Ovary (tissue), 9 donors: ENCODE data around the gene SNX25. TPM values are rescaled to one million over a fixed set of nuclear protein-coding genes. Genes with fewer than 3 reads are reported as not detected.
"Not testable (repeated sequence)": the region's sequence is repeated elsewhere in the genome, so short reads cannot be mapped to it uniquely, and the experiment has no call there.

ENCODE experiments used
- DNase-seq, 5 donors: peaks; one replicate each; pipeline ENCODE4 v3.0.0-alpha.2; 2019 to 2020
- H3K27ac ChIP-seq, 2 donors: fragments of 200-600 bp; one replicate each; pipeline versions ENCODE4 v1.5.1 to v1.8.0; 2019 to 2022
- H3K27me3 ChIP-seq: fragments of 200-600 bp; one replicate; pipeline ENCODE4 v1.8.0; 2022
- H3K36me3 ChIP-seq: fragments of 200-600 bp; sonication (generic); one replicate; pipeline ENCODE4 v1.5.1; 2019
- H3K4me1 ChIP-seq: one replicate; pipeline ENCODE4 v1.8.1; 2013; ENCODE audit warnings: mild to moderate bottlenecking, moderate library complexity; ENCODE audit not compliant: insufficient read depth
- H3K4me3 ChIP-seq: fragments of 200-600 bp; sonication (generic); one replicate; pipeline ENCODE4 v1.5.1; 2017
- H3K9me3 ChIP-seq, 2 donors: fragments of 200-600 bp in 1 of 2; sonication (generic) in 1 of 2; one replicate each; pipeline versions ENCODE4 v1.5.1 to v1.8.1; 2013 to 2019; ENCODE audit warnings: mild to moderate bottlenecking in 1 of 2, moderate library complexity in 1 of 2
- EP300 ChIP-seq: sonication (generic); formaldehyde crosslinking; IDR thresholded peaks from one replicate; pipeline ENCODE4 v1.6.1; 2017; ENCODE audit warnings: antibody characterized with exemption
- POLR2A ChIP-seq: fragments of 450-650 bp; IDR thresholded peaks from one replicate; pipeline ENCODE4 v1.6.1; 2017; ENCODE audit warnings: antibody characterized with exemption, mild to moderate bottlenecking, moderate library complexity
- WGBS, 3 donors: extraction: QIAGEN DNeasy Blood & Tissue Kit in 1 of 3; methylation state at CpG; one replicate each; pipeline versions ENCODE4 v1.1.5 to v1.1.7; 2013 to 2017; 5-methylcytosine and 5-hydroxymethylcytosine counted together
- intact Hi-C, 4 donors: fragments of 100-400 bp; cut with DNase I; formaldehyde crosslinking; loops; one replicate each; pipeline versions ENCODE4 v1.11.0 to v1.15.1; 2022 to 2023
- polyA plus RNA-seq, 2 donors: library from polyadenylated mRNA; stranded (reverse); fragments of 200-250 nt in 1 of 2; fragments of 350-450 nt in 1 of 2; fragmentation: Illumina TruSeq in 1 of 2; extraction: RNeasy Lipid Tissue Mini Kit (QIAGEN cat#74804) in 1 of 2; gene quantifications; one replicate each; pipeline ENCODE4 v1.2.3, GENCODE V29; 2013 to 2014
- total RNA-seq, 7 donors: library from RNA; depleted of rRNA in 2 of 7; stranded (reverse); fragments of >200 nt in 2 of 7; fragmentation: NEBNext Ultra II Directional in 3 of 7; extraction: Animal tissue kit (Norgen Biotek cat#: 25700) in 3 of 7; gene quantifications; one replicate each; pipeline versions ENCODE4 v1.1.0 to v1.2.4, GENCODE V29; 2016 to 2023
- TF ChIP-seq, protein P1 (sequence below), 3 donors: fragments of 450-650 bp in 2 of 3; fragments of 200-600 bp in 1 of 3; IDR thresholded peaks; one replicate each; pipeline versions ENCODE4 v1.5.1 to v1.8.0; 2016 to 2022; ENCODE audit warnings: antibody characterized with exemption in 3 of 3, mild to moderate bottlenecking in 1 of 3
- donor health status: DM: no; HTN: no; CAD: no; lungs with moderate emphysema.
- donor health status: DM: no; HTN: no; CAD: no.
- donor health status: Bipolar disorder and iron deficiency.
- donor health status: DM: yes; HTN: yes; CAD: no.
- donor health status: DM: no; HTN: no; CAD: no.
- donor health status: DM: yes; HTN: yes; CAD: no.

SNX25 gene
- total and polyA plus RNA-seq, 9 donors, result 7.9 to 28.4 (median 19.1) TPM

DNA sequence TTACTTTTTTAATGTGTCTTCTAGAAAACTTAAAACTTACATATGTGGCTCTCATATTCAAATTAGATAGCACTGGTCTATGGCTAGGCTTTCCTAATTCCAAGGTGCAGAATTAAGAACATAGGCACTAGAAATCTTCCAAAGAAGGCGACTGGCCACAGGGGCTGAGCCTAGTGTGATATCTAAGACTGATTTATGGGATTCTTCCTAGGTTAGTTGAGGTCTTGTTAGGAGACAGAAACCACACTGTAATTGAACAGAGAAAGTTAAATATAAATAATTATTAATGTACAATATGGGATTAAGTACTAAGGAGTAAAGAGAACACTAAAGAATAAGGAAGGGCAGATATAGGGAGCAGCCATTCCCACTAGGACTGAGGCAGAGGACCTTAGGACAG lies 48.3 kb downstream of the SNX25 start:
- Histone ChIP-seq H3K4me3 (no peak overlapping the region), H3K36me3 (no peaks in the 10 kb centered on the region), H3K4me1 (peaks cover 2% of the 10 kb centered on the region), H3K27ac (no peak overlapping the region), H3K9me3 (no peaks in the 10 kb centered on the region), H3K27me3 (no peaks in the 10 kb centered on the region)
- intact Hi-C loops, result no loop called here
- 92 to 99% (median 97%) methylated on average over 1 of the region's 1 CpG for WGBS, 3 donors
- no peak for DNase-seq
- TF ChIP-seq, protein P1, sequence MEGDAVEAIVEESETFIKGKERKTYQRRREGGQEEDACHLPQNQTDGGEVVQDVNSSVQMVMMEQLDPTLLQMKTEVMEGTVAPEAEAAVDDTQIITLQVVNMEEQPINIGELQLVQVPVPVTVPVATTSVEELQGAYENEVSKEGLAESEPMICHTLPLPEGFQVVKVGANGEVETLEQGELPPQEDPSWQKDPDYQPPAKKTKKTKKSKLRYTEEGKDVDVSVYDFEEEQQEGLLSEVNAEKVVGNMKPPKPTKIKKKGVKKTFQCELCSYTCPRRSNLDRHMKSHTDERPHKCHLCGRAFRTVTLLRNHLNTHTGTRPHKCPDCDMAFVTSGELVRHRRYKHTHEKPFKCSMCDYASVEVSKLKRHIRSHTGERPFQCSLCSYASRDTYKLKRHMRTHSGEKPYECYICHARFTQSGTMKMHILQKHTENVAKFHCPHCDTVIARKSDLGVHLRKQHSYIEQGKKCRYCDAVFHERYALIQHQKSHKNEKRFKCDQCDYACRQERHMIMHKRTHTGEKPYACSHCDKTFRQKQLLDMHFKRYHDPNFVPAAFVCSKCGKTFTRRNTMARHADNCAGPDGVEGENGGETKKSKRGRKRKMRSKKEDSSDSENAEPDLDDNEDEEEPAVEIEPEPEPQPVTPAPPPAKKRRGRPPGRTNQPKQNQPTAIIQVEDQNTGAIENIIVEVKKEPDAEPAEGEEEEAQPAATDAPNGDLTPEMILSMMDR (IDR thresholded peaks at IDR 0.05), result no peak

DNA sequence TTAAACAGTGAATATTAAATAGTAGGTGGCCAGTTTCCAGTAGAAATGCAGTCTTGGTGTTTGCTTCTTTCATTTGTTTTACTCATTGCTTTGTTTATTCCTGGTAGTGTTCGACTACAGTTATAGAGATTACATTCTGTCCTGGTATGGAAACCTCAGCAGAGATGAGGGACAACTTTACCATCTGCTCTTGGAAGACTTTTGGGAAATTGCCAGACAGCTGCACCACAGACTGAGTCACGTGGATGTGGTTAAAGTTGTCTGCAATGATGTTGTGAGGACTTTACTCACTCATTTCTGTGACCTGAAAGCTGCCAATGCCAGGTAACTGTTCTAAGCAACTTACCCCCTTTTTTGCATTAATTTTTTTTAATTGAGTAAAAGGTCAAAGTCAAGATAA lies 49.3 kb downstream of the SNX25 start:
- H3K4me1 ChIP-seq, H3K4me3 ChIP-seq, H3K27me3 ChIP-seq, H3K9me3 ChIP-seq, H3K36me3 ChIP-seq, DNase-seq, H3K27ac ChIP-seq, intact Hi-C loops: not testable (repeated sequence)
- WGBS, 3 donors, result 3 to 16% (median 13%) methylated on average over 2 of the region's 2 CpGs

DNA sequence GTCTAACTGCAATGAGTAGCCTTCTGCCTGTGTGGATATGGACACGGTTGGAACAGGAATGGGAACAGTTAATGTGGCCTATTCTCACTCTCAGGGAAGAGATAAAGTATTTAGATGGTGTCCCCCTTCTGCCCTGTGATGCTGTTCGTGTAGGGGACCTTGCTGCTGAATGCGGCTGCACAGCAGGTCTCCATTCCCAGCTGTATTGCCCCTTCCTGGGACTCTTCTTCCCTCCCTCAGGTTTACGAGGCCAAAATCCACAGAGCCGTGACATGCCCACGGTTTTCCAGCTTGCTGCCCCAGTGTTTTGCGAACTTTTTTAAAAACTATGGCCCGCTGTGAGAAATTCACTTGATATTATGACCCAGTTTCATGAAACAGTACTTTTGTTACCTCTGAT lies 50.3 kb downstream of the SNX25 start:
- 89 to 95% (median 91%) methylated on average over 8 of the region's 8 CpGs for WGBS, 3 donors
- no peak overlapping the region for H3K27ac ChIP-seq
- no peaks in the 10 kb centered on the region for H3K9me3 ChIP-seq
- DNase-seq, result no peak
- H3K27me3 ChIP-seq, result no peaks in the 10 kb centered on the region
- intact Hi-C loops, result no loop called here
- H3K4me1 ChIP-seq, result peaks cover 2% of the 10 kb centered on the region
- no peaks in the 10 kb centered on the region for H3K36me3 ChIP-seq
- H3K4me3 ChIP-seq, result no peak overlapping the region
- no peak for TF ChIP-seq POLR2A
- TF ChIP-seq, protein P1 (IDR thresholded peaks at IDR 0.05), result no peak

DNA sequence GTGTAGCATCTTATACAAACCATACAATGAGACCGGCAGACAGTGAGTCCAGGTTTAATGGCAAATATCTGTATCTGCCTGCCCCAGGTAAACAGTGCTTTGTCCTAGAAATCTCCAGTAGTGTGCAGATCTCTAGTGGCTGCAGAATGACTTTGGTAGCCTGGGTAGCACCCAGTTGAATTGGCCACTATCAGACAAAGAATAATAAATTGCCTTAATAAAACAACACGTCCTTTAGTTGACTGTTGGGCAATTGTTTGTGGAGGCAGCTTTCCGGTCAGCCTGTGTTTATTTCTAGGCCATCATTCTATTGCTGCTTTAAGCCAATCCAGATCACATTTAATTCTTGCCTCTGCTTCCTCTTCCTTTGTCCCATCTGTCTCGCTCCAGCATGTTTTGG lies 52.5 kb downstream of the SNX25 start:
- WGBS, 3 donors, result 80 to 88% (median 87%) methylated on average over 4 of the region's 4 CpGs
- intact Hi-C loops, result no loop called here
- DNase-seq, result no peak
- Histone ChIP-seq H3K4me1 (peaks cover 2% of the 10 kb centered on the region), H3K9me3 (no peaks in the 10 kb centered on the region), H3K27me3 (no peaks in the 10 kb centered on the region), H3K27ac (no peak overlapping the region), H3K4me3 (no peak overlapping the region), H3K36me3 (no peaks in the 10 kb centered on the region)
- TF ChIP-seq EP300, result no peak
- no peak for TF ChIP-seq POLR2A

DNA sequence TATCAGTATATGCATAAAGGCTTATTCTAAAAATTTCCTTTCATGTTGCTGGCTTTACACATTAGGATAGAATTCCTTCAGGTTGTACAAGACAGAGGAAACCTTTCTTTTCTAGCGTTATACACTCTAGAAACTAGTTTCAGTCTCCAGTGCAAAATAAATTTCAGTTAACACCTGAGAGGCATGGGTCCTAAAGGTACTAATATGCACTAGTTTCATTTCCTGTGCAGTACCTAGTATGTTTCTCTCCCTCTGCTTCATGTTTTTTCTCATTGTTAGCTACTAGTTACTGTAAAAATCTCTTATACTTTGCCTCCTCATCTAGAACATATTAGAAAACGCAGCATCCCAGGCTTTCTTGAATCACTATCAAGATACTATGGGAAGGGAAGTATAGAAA lies 54.0 kb downstream of the SNX25 start:
- intact Hi-C loops, result no loop called here
- no peak for TF ChIP-seq EP300
- TF ChIP-seq, protein P1 (IDR thresholded peaks at IDR 0.05), result no peak
- no peak for TF ChIP-seq POLR2A
- no peak for DNase-seq
- Histone ChIP-seq H3K4me1 (peaks cover 2% of the 10 kb centered on the region), H3K27ac (no peak overlapping the region), H3K4me3 (no peak overlapping the region), H3K9me3 (no peaks in the 10 kb centered on the region), H3K36me3 (no peaks in the 10 kb centered on the region), H3K27me3 (no peaks in the 10 kb centered on the region)
- 91 to 95% (median 92%) methylated on average over 2 of the region's 2 CpGs for WGBS, 3 donors

DNA sequence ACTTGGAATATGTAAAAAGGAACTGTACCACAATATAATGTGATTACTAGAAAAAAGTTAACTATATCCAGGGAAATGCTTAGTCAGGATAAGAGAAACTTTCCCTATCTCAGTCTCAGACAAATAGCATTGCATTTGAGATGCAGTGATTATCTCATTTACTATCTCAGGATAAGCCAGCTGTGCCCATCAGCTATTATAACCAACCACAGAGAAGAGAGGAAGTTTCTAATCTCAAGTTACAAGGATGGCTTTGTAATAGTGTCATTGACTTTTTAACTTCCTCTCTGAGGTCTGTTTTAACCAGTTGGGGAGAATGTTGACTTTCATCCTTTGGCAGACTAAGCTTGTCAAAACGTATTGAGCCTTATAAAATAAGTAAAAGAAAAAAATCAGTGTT lies 56.5 kb downstream of the SNX25 start:
- H3K36me3 ChIP-seq, result no peaks in the 10 kb centered on the region
- no peak for DNase-seq
- H3K27me3 ChIP-seq, result no peaks in the 10 kb centered on the region
- no peak overlapping the region for H3K4me3 ChIP-seq
- intact Hi-C loops, result no loop called here
- TF ChIP-seq, protein P1 (IDR thresholded peaks at IDR 0.05), result no peak
- TF ChIP-seq POLR2A (no peak), EP300 (no peak)
- H3K9me3 ChIP-seq, result no peaks in the 10 kb centered on the region
- no peaks in the 10 kb centered on the region for H3K4me1 ChIP-seq
- 42 to 56% (median 43%) methylated on average over 1 of the region's 1 CpG for WGBS, 3 donors
- no peak overlapping the region for H3K27ac ChIP-seq
